Panc1 (cell line): Measurements from ENCODE around the gene ZBTB22.
"Not testable (repeated sequence)": the region's sequence is repeated elsewhere in the genome, so short reads cannot be mapped to it uniquely, and the experiment has no call there.

ENCODE experiments used
- CTCF ChIP-seq: fragments of 450-650 bp; IDR thresholded peaks from 2 replicates; pipeline ENCODE4 v1.5.1; 2017; ENCODE audit warnings: mild to moderate bottlenecking
- POLR2AphosphoS5 ChIP-seq: IDR thresholded peaks from 2 replicates; pipeline ENCODE4 v1.6.1; 2012; ENCODE audit warnings: mild to moderate bottlenecking, low read depth, low read length, moderate library complexity
- REST ChIP-seq, 2 experiments: IDR thresholded peaks; 2 replicates each; pipeline ENCODE4 v1.6.1; 2011 to 2012; ENCODE audit warnings: low read depth in 2 of 2, control low read depth in 1 of 2, low read length in 1 of 2, mild to moderate bottlenecking in 1 of 2, moderate library complexity in 1 of 2; ENCODE audit not compliant: insufficient read depth in 1 of 2
- SIN3A ChIP-seq: IDR thresholded peaks from 2 replicates; pipeline ENCODE4 v1.6.1; 2012; ENCODE audit warnings: low read depth, mild to moderate bottlenecking, low read length, moderate library complexity, borderline replicate concordance; ENCODE audit not compliant: insufficient read depth
- TCF7L2 ChIP-seq: IDR thresholded peaks from 2 replicates; pipeline ENCODE4 v1.6.1; 2011; ENCODE audit warnings: mild to moderate bottlenecking, low read depth, low read length, inconsistent platforms

DNA sequence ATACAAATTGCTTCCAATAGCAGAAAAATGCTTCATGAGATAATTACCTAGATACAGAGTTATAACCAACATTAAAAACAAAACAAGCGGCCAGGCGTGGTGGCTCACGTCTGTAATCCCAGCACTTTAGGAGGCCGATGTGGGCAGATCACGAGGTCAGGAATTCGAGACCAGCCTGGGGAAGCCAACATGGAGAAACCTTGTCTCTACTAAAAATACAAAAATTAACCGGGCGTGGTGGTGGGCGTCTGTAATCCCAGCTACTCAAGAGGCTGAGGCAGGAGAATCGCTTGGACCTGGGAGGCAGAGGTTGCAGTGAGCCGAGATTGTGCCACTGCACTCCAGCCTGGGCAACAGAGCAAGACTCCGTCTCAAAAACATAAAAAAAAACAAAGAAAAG, 45.9 kb upstream of the ZBTB22 start:
- TF ChIP-seq CTCF; REST (IDR thresholded peaks at IDR 0.05; ENCODE audit: insufficient read depth in 1 of 2, low read depth in 2 of 2, low read length in 1 of 2); POLR2AphosphoS5; TCF7L2; SIN3A: not testable (repeated sequence)
